GM23338 (cell line): Measurements from ENCODE around the gene IFNG-AS1. TPM values are rescaled to one million over a fixed set of nuclear protein-coding genes. Genes with fewer than 3 reads are reported as not detected.

ENCODE experiments used
- ATAC-seq: fragments of 200-7000 bp; cut with Tn5 transposase; 3 replicates; pipeline ENCODE4 v1.9.1; 2020
- DNase-seq: peaks from one replicate; pipeline ENCODE4 v3.0.0-alpha.2; 2015; ENCODE audit warnings: low spot score
- H2AFZ ChIP-seq: fragments of 200-600 bp; sonication (generic); 2 replicates; pipeline ENCODE4 v1.8.0; 2016; ENCODE audit warnings: antibody characterized with exemption, mild to moderate bottlenecking, moderate library complexity
- H3F3A ChIP-seq: fragments of 200-600 bp; sonication (generic); replicated peaks from 2 replicates; pipeline ENCODE4 v1.8.0; 2017; ENCODE audit warnings: antibody characterized with exemption, mixed run types, low read depth
- H3K27ac ChIP-seq: fragments of 200-600 bp; sonication (generic); 2 replicates; pipeline ENCODE4 v1.6.1; 2016; ENCODE audit warnings: low read depth
- H3K27me3 ChIP-seq: fragments of 200-600 bp; sonication (generic); 2 replicates; pipeline ENCODE4 v1.8.0; 2016; ENCODE audit warnings: mild to moderate bottlenecking, mixed run types, moderate library complexity; ENCODE audit not compliant: insufficient read depth
- H3K36me3 ChIP-seq: fragments of 200-600 bp; sonication (generic); 2 replicates; pipeline ENCODE4 v1.8.0; 2016; ENCODE audit warnings: mild to moderate bottlenecking; ENCODE audit not compliant: insufficient read depth
- H3K4me1 ChIP-seq: fragments of 200-600 bp; sonication (generic); 2 replicates; pipeline ENCODE4 v1.8.0; 2016; ENCODE audit warnings: mild to moderate bottlenecking, moderate library complexity; ENCODE audit not compliant: insufficient read depth
- H3K4me2 ChIP-seq: fragments of 200-600 bp; sonication (generic); 2 replicates; pipeline ENCODE4 v1.7.1; 2017; ENCODE audit warnings: mixed run types
- H3K4me3 ChIP-seq: fragments of 200-600 bp; sonication (generic); 2 replicates; pipeline ENCODE4 v1.6.1; 2016; ENCODE audit warnings: mixed run types
- H3K79me2 ChIP-seq: fragments of 200-600 bp; sonication (generic); replicated peaks from 2 replicates; pipeline ENCODE4 v1.8.0; 2017; ENCODE audit warnings: mild to moderate bottlenecking; ENCODE audit not compliant: insufficient read depth
- H3K9me2 ChIP-seq: fragments of 200-600 bp; sonication (generic); 2 replicates; pipeline ENCODE4 v1.8.0; 2017; ENCODE audit not compliant: insufficient read depth
- H4K20me1 ChIP-seq: fragments of 200-600 bp; sonication (generic); replicated peaks from 2 replicates; pipeline ENCODE4 v1.8.0; 2017; ENCODE audit warnings: mild to moderate bottlenecking; ENCODE audit not compliant: insufficient read depth
- H3K27ac Mint-ChIP-seq: 2 replicates; pipeline ENCODE4 v1.8.0; 2020; ENCODE audit warnings: inconsistent platforms, mild to moderate bottlenecking, moderate library complexity, mixed read lengths
- H3K27me3 Mint-ChIP-seq: 3 replicates; pipeline ENCODE4 v1.8.0; 2022; ENCODE audit warnings: low read depth, mild to moderate bottlenecking, moderate library complexity, mixed read lengths, inconsistent platforms; ENCODE audit not compliant: insufficient read depth, poor library complexity
- H3K36me3 Mint-ChIP-seq: 3 replicates; pipeline ENCODE4 v1.8.0; 2021; ENCODE audit warnings: low read depth, mild to moderate bottlenecking, inconsistent platforms, moderate library complexity, mixed read lengths
- H3K4me1 Mint-ChIP-seq: 3 replicates; pipeline ENCODE4 v1.8.0; 2020; ENCODE audit warnings: mild to moderate bottlenecking, inconsistent platforms, mixed read lengths
- H3K4me3 Mint-ChIP-seq: 3 replicates; pipeline ENCODE4 v1.8.0; 2021; ENCODE audit warnings: moderate library complexity, mild to moderate bottlenecking, inconsistent platforms, mixed read lengths
- H3K9me3 Mint-ChIP-seq: 3 replicates; pipeline ENCODE4 v1.8.0; 2020; ENCODE audit warnings: moderate library complexity, mild to moderate bottlenecking, inconsistent platforms, mixed read lengths
- ETS1 ChIP-seq: IDR thresholded peaks from 2 replicates; pipeline ENCODE4 v1.6.1; 2016; ENCODE audit warnings: antibody characterized with exemption
- POLR2AphosphoS5 ChIP-seq: IDR thresholded peaks from 2 replicates; pipeline ENCODE4 v1.6.1; 2016; ENCODE audit warnings: antibody characterized with exemption, low read depth
- STAT1 ChIP-seq: IDR thresholded peaks from one replicate; pipeline ENCODE4 v1.6.1; 2016; ENCODE audit warnings: antibody characterized with exemption; ENCODE audit not compliant: unreplicated experiment
- ZNF114 ChIP-seq: fragments of 250-450 bp; sonication (Bioruptor Pico); IDR thresholded peaks from 2 replicates; pipeline ENCODE4 v1.5.0; 2020; ENCODE audit warnings: mild to moderate bottlenecking, moderate library complexity
- ZNF462 ChIP-seq: fragments of 250-450 bp; sonication (Bioruptor Pico); IDR thresholded peaks from 2 replicates; pipeline ENCODE4 v1.5.0; 2020; ENCODE audit warnings: mild to moderate bottlenecking, moderate library complexity
- polyA plus RNA-seq: library from polyadenylated mRNA; unstranded; fragments of >200 nt; fragmentation: Nextera tagmentation; extraction: Ambion mirVana; gene quantifications from 2 replicates; pipeline ENCODE4 v1.2.1, GENCODE V29; 2016
- total RNA-seq: library from RNA; depleted of rRNA; stranded (reverse); fragments of >200 nt; shearing (Covaris generic); gene quantifications from 2 replicates; pipeline ENCODE4 v1.2.3, GENCODE V29; 2014

The IFNG-AS1 gene
- total and polyA plus RNA-seq, 2 experiments from 2014 or later = not detected

- Histone ChIP-seq H2AFZ (no peak overlapping the region), H4K20me1 (no peaks in the 10 kb centered on the region), H3K4me2 (no peak overlapping the region), H3K79me2 (no peaks in the 10 kb centered on the region), H3K36me3 (no peaks in the 10 kb centered on the region), H3K4me3 (no peak overlapping the region), H3F3A (no peaks in the 10 kb centered on the region), H3K4me1 (no peaks in the 10 kb centered on the region), H3K27me3 (no peaks in the 10 kb centered on the region), H3K9me2 (peaks cover 3% of the 10 kb centered on the region; the same call in 1 of the 2 replicates), H3K27ac (no peak overlapping the region)
- no peak for ATAC-seq
- DNase-seq = no peak
- Mint-ChIP-seq H3K4me3 (no peak overlapping the region), H3K27me3 (peaks cover 2% of the 10 kb centered on the region), H3K9me3 (no peaks in the 10 kb centered on the region), H3K27ac (no peak overlapping the region), H3K36me3 (no peaks in the 10 kb centered on the region), H3K4me1 (no peaks in the 10 kb centered on the region)
- no peak for TF ChIP-seq ZNF462
- no peak for TF ChIP-seq POLR2AphosphoS5
- no peak for TF ChIP-seq ZNF114
- no peak for TF ChIP-seq ETS1
- no peak for TF ChIP-seq STAT1
Measured at GRCh38 chr12:67968725-67969124, 20.5 kb upstream of the IFNG-AS1 start.
